GM21723 (cell line): ENCODE results near the gene SLC30A5.

Experiments used
- ATAC-seq: cut with Tn5 transposase; IDR thresholded peaks from one replicate; pipeline ENCODE4 v1.9.1; 2021; ENCODE audit warnings: mild to moderate bottlenecking, moderate library complexity; ENCODE audit not compliant: unreplicated experiment

Gene SLC30A5

GRCh38 chr5:69166686-69167492, 73.1 kb downstream of the SLC30A5 start, which contains the start of gene CCNB1:
Gene CCNB1 (plus strand): TSS chr5:69167150. CDS start chr5:69167263, 113 bp downstream.
- peak; percentile 99 for ATAC-seq

DNA sequence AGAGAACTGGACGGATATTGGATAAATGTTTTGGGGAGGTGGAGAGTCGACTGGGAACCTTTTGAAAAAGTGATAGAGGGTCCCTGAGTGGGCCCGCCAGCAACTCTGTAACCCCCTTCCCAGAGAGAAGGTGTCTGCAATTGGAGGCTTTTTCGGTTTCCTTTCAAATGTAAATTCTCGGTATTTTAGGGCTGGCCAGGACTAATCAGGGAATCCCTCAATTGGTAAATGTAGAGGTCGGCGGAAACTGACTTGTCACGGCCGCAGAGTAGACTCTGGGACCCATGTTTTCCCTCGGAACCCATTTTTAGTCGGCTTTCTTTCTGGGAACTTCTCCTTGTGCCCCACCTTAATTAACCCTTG, 73.7 kb downstream of the SLC30A5 start:
- peak; percentile 4 for ATAC-seq

GRCh38 chr5:69167929-69168328, 74.1 kb downstream of the SLC30A5 start:
- no peak for ATAC-seq

DNA sequence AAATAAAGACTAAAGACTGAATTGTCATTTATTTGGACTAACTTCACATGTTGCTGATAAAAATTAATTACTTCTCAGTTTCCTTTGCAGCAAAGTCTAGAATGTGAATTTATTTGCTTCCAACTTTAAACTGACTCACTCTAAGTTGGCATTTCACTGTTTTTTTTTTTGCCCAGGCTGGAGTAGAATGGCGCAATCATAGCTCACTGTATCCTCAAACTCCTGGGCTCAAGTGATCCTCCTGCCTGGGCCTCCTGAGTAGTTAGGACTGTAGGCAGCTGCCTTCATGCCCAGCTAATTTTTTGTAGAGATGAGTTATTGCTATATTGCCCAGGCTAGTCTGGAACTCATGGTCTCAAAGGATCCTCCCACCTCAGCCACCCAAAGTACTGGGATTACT, 76.7 kb downstream of the SLC30A5 start:
- no peak for ATAC-seq

DNA sequence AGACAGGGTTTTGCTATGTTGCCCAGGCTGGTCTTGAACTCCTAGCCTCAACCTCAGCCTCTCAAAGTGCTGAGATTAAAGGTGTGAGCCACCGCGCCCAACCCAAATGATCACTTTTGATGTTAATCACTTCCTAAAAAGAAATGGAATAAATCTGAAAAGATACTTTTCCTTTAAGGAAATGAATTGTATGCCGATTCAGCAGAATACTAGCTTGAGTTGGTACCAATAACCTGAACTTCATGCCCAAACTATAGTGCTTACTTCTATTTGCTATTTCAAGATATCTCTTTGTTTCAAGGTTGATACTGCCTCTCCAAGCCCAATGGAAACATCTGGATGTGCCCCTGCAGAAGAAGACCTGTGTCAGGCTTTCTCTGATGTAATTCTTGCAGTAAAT, 77.2 kb downstream of the SLC30A5 start:
- no peak for ATAC-seq
